Measurements from ENCODE around the gene FBXL22. TPM values are rescaled to one million over a fixed set of nuclear protein-coding genes. Genes with fewer than 3 reads are reported as not detected.

The FBXL22 gene
- total RNA-seq, 1 experiment from 2014 or later: 0.49 TPM

DNA sequence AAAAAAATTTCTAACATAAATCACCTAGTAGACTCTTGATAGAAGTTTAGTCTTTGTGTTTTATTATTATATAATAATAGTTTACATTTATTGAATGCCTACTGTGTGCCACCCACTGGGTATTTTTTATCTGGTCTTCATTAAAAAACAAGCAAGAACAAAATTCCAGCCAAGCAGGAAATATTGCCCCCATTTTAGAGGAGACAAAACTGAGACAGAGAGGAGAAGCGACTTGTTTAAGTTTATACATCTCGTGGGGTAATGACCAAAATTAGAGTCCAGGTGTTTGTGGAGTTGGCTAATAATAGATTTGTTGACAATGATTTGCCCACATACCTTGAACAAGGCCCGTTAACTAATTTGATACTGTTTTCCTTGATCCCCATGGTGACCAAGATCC is 33.1 kb upstream of the FBXL22 start:
- no TSS peak for BruUV-seq (replicated peaks)

More for the DNA sequence above, 33.1 kb upstream of the FBXL22 start:
- Histone ChIP-seq H3K79me2 (ENCODE audit: insufficient read depth, low read length) (no peaks in the 10 kb centered on the region), H3K36me3 (ENCODE audit: control insufficient read depth in 1 of 2, insufficient read depth in 2 of 2, low read length in 2 of 2) (peaks cover 15 to 19% of the 10 kb centered on the region in 2 experiments; a peak in 1 of 4 replicates), H3K9ac (ENCODE audit: low read length) (no peak overlapping the region), H3K27ac (ENCODE audit: low read depth, low read length) (no peak overlapping the region), H3K4me2 (ENCODE audit: low read length) (no peak overlapping the region), H3K9me2 (ENCODE audit: insufficient read depth) (no peaks in the 10 kb centered on the region), H3K27me3 (ENCODE audit: insufficient read depth, low read length) (no peaks in the 10 kb centered on the region), H3K4me1 (ENCODE audit: control insufficient read depth in 1 of 2, insufficient read depth in 2 of 2, low read length in 2 of 2) (no peaks in the 10 kb centered on the region), H3K9me3 (ENCODE audit: control insufficient read depth in 1 of 2, insufficient read depth in 1 of 2, low read depth in 1 of 2, low read length in 2 of 2) (no peaks in the 10 kb centered on the region), H4K20me1 (ENCODE audit: insufficient read depth) (no peaks in the 10 kb centered on the region), H2AFZ (ENCODE audit: low read depth, low read length, poor library complexity, severe bottlenecking) (no peak overlapping the region), H3K4me3 (replicated peaks in 1 of 2; ENCODE audit: low read depth in 1 of 2, low read length in 2 of 2) (no peak overlapping the region)
- ATAC-seq (no peak), DNase-seq (ENCODE audit: low read depth, low spot score) (no peak)
- intact Hi-C loops (cut with micrococcal nuclease): no loop called here
- CTCF ChIA-PET: no interaction called here
- POLR2A ChIA-PET: no interaction called here
- RAD21 ChIA-PET (ENCODE audit: low non-redundant PET in 1 of 2, low total read pairs in 2 of 2, uncharacterized antibody in 2 of 2, unreplicated experiment in 2 of 2): no interaction called here
- TF ChIP-seq, protein P1, sequence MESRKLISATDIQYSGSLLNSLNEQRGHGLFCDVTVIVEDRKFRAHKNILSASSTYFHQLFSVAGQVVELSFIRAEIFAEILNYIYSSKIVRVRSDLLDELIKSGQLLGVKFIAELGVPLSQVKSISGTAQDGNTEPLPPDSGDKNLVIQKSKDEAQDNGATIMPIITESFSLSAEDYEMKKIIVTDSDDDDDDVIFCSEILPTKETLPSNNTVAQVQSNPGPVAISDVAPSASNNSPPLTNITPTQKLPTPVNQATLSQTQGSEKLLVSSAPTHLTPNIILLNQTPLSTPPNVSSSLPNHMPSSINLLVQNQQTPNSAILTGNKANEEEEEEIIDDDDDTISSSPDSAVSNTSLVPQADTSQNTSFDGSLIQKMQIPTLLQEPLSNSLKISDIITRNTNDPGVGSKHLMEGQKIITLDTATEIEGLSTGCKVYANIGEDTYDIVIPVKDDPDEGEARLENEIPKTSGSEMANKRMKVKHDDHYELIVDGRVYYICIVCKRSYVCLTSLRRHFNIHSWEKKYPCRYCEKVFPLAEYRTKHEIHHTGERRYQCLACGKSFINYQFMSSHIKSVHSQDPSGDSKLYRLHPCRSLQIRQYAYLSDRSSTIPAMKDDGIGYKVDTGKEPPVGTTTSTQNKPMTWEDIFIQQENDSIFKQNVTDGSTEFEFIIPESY (IDR thresholded peaks at IDR 0.05; ENCODE audit: extremely low read depth, insufficient replicate concordance, low read length): no peak
- TF ChIP-seq SIN3A (IDR thresholded peaks at IDR 0.05; ENCODE audit: low read depth) (no peak), ELF1 (IDR thresholded peaks at IDR 0.05; ENCODE audit: borderline replicate concordance, low read depth) (no peak), SP1 (IDR thresholded peaks at IDR 0.05; ENCODE audit: low read depth) (no peak), CBX3 (IDR thresholded peaks at IDR 0.05; ENCODE audit: low read depth) (no peak)
- TF ChIP-seq, protein P2, sequence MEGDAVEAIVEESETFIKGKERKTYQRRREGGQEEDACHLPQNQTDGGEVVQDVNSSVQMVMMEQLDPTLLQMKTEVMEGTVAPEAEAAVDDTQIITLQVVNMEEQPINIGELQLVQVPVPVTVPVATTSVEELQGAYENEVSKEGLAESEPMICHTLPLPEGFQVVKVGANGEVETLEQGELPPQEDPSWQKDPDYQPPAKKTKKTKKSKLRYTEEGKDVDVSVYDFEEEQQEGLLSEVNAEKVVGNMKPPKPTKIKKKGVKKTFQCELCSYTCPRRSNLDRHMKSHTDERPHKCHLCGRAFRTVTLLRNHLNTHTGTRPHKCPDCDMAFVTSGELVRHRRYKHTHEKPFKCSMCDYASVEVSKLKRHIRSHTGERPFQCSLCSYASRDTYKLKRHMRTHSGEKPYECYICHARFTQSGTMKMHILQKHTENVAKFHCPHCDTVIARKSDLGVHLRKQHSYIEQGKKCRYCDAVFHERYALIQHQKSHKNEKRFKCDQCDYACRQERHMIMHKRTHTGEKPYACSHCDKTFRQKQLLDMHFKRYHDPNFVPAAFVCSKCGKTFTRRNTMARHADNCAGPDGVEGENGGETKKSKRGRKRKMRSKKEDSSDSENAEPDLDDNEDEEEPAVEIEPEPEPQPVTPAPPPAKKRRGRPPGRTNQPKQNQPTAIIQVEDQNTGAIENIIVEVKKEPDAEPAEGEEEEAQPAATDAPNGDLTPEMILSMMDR (IDR thresholded peaks at IDR 0.05 in 2 of 3, conservative IDR thresholded peaks at IDR 0.05 in 1 of 3; ENCODE audit: borderline replicate concordance in 1 of 3, insufficient read depth in 1 of 3, low read depth in 2 of 3, low read length in 2 of 3): no peak

Data from HCT116 (cell line).